Measurements from ENCODE around the gene DVL1.
"Not testable (repeated sequence)": the region's sequence is repeated elsewhere in the genome, so short reads cannot be mapped to it uniquely, and the experiment has no call there.

DVL1 gene

GRCh38 chr1:1371746-1372711, 22.8 kb upstream of the DVL1 start:
- Histone ChIP-seq H3K4me3 (ENCODE audit: low read length) (no peak overlapping the region), H3K36me3 (ENCODE audit: control insufficient read depth, low read depth, low read length) (no peaks in the 10 kb centered on the region), H3K4me1 (ENCODE audit: control insufficient read depth, low read depth, low read length) (no peaks in the 10 kb centered on the region), H3K9ac (ENCODE audit: low read length) (no peak overlapping the region), H3K27ac (ENCODE audit: low read length) (no peak overlapping the region), H3K9me3 (ENCODE audit: control insufficient read depth, low read depth, low read length) (peaks cover 4% of the 10 kb centered on the region), H3K27me3 (ENCODE audit: control insufficient read depth, insufficient read depth, low read length) (no peaks in the 10 kb centered on the region)

- H3K9ac ChIP-seq (ENCODE audit: low read length): no peak overlapping the region
- peaks cover 10% of the 10 kb centered on the region for H3K9me3 ChIP-seq (ENCODE audit: control insufficient read depth, low read depth, low read length)
- no peak overlapping the region for H3K4me3 ChIP-seq (ENCODE audit: low read length)
- H3K36me3 ChIP-seq (ENCODE audit: control insufficient read depth, low read depth, low read length): no peaks in the 10 kb centered on the region
- no peaks in the 10 kb centered on the region for H3K4me1 ChIP-seq (ENCODE audit: control insufficient read depth, low read depth, low read length)
- no peak overlapping the region for H3K27ac ChIP-seq (ENCODE audit: low read length)
- no peaks in the 10 kb centered on the region for H3K27me3 ChIP-seq (ENCODE audit: control insufficient read depth, insufficient read depth, low read length)
These were observed 22.1 kb upstream of the DVL1 start for GRCh38 chr1:1371364-1371745.

DNA sequence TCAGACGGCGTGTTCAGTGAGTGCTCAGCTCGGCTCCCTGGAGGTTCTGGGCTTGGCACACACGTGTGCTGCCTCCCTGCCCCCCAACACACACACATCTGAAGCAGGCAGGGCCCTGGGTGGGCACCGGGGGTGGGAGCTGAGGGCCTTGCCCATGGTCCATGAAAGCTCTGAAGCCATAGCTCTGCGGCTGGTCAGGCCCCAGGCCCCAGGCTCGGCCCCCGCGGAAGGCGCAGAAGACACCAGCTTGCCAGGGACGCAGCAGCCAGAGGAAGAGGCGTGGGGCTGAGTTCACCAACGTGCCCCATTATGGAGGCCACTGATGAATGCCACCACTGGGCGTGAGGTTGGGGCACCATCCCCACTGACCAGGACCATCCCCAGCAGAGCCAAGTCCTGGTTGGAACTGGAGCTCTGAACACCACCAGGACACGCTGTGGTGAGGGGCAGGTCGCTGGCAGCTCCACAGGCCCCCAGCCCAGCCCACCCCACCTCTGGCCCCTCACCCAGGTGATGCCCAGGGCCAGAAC, 21.6 kb upstream of the DVL1 start:
- H3K27me3 ChIP-seq (ENCODE audit: control insufficient read depth, insufficient read depth, low read length): no peaks in the 10 kb centered on the region
- H3K4me3 ChIP-seq (ENCODE audit: low read length): no peak overlapping the region
- H3K9ac ChIP-seq (ENCODE audit: low read length): no peak overlapping the region
- H3K4me1 ChIP-seq (ENCODE audit: control insufficient read depth, low read depth, low read length): no peaks in the 10 kb centered on the region
- peaks cover 13% of the 10 kb centered on the region for H3K9me3 ChIP-seq (ENCODE audit: control insufficient read depth, low read depth, low read length)
- no peak overlapping the region for H3K27ac ChIP-seq (ENCODE audit: low read length)
- no peaks in the 10 kb centered on the region for H3K36me3 ChIP-seq (ENCODE audit: control insufficient read depth, low read depth, low read length)

DNA sequence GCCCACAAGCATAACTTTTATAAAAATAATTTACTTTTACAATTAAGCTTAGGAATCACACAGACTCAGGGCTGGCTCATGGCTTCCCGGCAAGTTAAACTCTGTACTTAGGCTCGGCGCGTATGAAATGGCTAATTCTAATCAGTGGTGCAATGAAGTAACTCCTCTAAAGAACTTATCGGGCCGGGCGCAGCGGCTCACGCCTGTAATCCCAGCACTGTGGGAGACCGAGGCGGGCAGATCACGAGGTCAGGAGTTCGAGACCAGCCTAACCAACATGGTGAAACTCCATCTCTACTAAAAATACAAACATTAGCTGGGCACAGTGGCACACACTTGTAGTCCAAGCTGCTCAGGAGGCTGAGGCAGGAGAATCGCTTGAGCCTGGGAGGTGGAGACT, 20.9 kb upstream of the DVL1 start:
- H3K27me3 ChIP-seq (ENCODE audit: control insufficient read depth, insufficient read depth, low read length); H3K36me3 ChIP-seq (ENCODE audit: control insufficient read depth, low read depth, low read length); H3K4me3 ChIP-seq (ENCODE audit: low read length); H3K4me1 ChIP-seq (ENCODE audit: control insufficient read depth, low read depth, low read length); H3K27ac ChIP-seq (ENCODE audit: low read length); H3K9ac ChIP-seq (ENCODE audit: low read length): not testable (repeated sequence)
- H3K9me3 ChIP-seq (ENCODE audit: control insufficient read depth, low read depth, low read length): peaks cover 13% of the 10 kb centered on the region

DNA sequence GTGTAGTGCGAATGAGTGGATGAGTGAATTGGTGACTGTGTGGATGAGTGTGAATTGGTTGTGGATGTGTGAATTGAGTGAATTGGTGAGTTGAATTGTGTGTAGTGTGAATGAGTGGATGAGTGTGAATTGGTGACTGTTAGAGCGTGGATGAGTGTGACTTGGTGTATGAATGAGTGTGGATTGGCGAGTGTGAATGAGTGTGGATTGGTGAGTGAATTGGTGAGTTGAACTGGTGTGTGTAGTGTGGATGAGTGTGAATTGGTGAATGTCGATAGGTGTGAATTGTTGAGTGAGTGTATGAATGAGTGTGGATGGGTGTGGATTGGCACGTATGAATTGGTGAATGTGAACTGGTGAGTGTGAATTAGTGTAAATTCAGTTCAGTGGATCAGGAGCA, 18.1 kb upstream of the DVL1 start:
- Histone ChIP-seq H3K27ac (ENCODE audit: low read length) (no peak overlapping the region), H3K36me3 (ENCODE audit: control insufficient read depth, low read depth, low read length) (no peaks in the 10 kb centered on the region), H3K9ac (ENCODE audit: low read length) (no peak overlapping the region), H3K4me1 (ENCODE audit: control insufficient read depth, low read depth, low read length) (no peaks in the 10 kb centered on the region), H3K27me3 (ENCODE audit: control insufficient read depth, insufficient read depth, low read length) (no peaks in the 10 kb centered on the region), H3K4me3 (ENCODE audit: low read length) (no peak overlapping the region), H3K9me3 (ENCODE audit: control insufficient read depth, low read depth, low read length) (peaks cover 13% of the 10 kb centered on the region)

DNA sequence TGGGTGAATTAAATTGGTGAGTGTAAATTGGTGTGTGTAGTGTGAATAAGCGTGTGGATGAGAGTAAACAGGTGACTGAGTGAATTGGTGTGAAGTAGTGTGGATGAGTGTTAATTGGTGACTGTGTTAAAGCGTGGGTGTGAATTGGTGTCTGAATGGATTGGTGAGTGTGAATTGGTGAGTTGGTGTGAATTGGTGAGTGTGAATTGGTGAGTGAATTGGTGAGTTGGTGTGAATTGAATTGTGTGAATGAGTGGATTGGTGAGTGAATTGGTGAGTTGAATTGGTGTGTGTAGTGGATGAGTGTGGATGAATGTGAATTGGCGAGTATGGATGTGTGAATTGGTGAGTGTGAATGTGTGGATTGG, 17.5 kb upstream of the DVL1 start:
- Histone ChIP-seq H3K27ac (ENCODE audit: low read length) (no peak overlapping the region), H3K4me1 (ENCODE audit: control insufficient read depth, low read depth, low read length) (peaks cover 3% of the 10 kb centered on the region), H3K27me3 (ENCODE audit: control insufficient read depth, insufficient read depth, low read length) (no peaks in the 10 kb centered on the region), H3K9ac (ENCODE audit: low read length) (no peak overlapping the region), H3K36me3 (ENCODE audit: control insufficient read depth, low read depth, low read length) (no peaks in the 10 kb centered on the region), H3K9me3 (ENCODE audit: control insufficient read depth, low read depth, low read length) (peaks cover 13% of the 10 kb centered on the region), H3K4me3 (ENCODE audit: low read length) (no peak overlapping the region)

GRCh38 chr1:1365875-1366698, 16.9 kb upstream of the DVL1 start:
- Histone ChIP-seq H3K36me3 (ENCODE audit: control insufficient read depth, low read depth, low read length) (no peaks in the 10 kb centered on the region), H3K4me1 (ENCODE audit: control insufficient read depth, low read depth, low read length) (peaks cover 3% of the 10 kb centered on the region), H3K27ac (ENCODE audit: low read length) (no peak overlapping the region), H3K4me3 (ENCODE audit: low read length) (no peak overlapping the region), H3K9me3 (ENCODE audit: control insufficient read depth, low read depth, low read length) (peaks cover 13% of the 10 kb centered on the region), H3K9ac (ENCODE audit: low read length) (no peak overlapping the region), H3K27me3 (ENCODE audit: control insufficient read depth, insufficient read depth, low read length) (no peaks in the 10 kb centered on the region)

GRCh38 chr1:1364266-1364665, 15.0 kb upstream of the DVL1 start:
- Histone ChIP-seq H3K36me3 (ENCODE audit: control insufficient read depth, low read depth, low read length) (no peaks in the 10 kb centered on the region), H3K4me3 (ENCODE audit: low read length) (no peak overlapping the region), H3K4me1 (ENCODE audit: control insufficient read depth, low read depth, low read length) (peaks cover 4% of the 10 kb centered on the region), H3K27me3 (ENCODE audit: control insufficient read depth, insufficient read depth, low read length) (no peaks in the 10 kb centered on the region), H3K27ac (ENCODE audit: low read length) (no peak overlapping the region), H3K9me3 (ENCODE audit: control insufficient read depth, low read depth, low read length) (peaks cover 13% of the 10 kb centered on the region), H3K9ac (ENCODE audit: low read length) (no peak overlapping the region)

GRCh38 chr1:1361982-1362423, 12.8 kb upstream of the DVL1 start:
- H3K4me3 ChIP-seq (ENCODE audit: low read length): no peak overlapping the region
- H3K9ac ChIP-seq (ENCODE audit: low read length): no peak overlapping the region
- peaks cover 9% of the 10 kb centered on the region for H3K9me3 ChIP-seq (ENCODE audit: control insufficient read depth, low read depth, low read length)
- no peaks in the 10 kb centered on the region for H3K27me3 ChIP-seq (ENCODE audit: control insufficient read depth, insufficient read depth, low read length)
- no peak overlapping the region for H3K27ac ChIP-seq (ENCODE audit: low read length)
- H3K4me1 ChIP-seq (ENCODE audit: control insufficient read depth, low read depth, low read length): peaks cover 13% of the 10 kb centered on the region
- no peaks in the 10 kb centered on the region for H3K36me3 ChIP-seq (ENCODE audit: control insufficient read depth, low read depth, low read length)

DNA sequence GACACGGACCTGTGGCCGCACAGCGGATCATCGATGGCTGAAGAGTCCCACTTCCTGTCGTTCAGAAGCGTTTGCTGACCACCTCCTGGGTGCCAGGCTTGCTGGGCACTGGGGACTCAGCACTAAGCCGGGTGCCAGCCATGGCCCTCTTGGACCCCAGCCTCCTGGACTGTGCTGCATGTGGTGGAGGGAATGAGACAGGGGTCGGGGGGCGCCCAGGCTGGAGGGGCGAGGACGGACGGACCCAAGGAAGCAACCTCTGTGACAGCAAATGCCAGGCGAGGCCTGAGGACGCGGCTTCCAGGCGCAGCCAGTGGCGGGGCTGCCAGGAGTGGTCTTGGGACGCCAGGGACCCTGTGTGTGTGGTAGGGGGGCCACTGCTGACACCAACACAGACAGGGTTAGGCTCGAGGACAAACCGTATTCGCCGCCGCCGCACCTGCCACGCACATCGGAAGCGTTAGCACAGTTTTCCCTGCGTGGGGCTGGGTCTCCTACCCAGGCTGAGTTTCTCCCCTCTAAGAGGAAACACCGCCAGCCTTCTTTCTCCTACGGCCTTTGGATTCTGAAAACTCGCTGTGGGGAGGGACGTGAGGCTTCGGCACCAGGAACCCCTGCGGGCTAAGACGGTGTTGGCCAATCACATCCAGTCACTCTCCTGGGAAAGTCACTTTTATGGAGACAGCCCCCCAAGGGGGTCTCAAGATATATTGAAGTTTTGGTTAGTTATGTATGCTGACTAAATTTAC, 12.2 kb upstream of the DVL1 start:
- Histone ChIP-seq H3K36me3 (ENCODE audit: control insufficient read depth, low read depth, low read length) (no peaks in the 10 kb centered on the region), H3K4me3 (ENCODE audit: low read length) (no peak overlapping the region), H3K27me3 (ENCODE audit: control insufficient read depth, insufficient read depth, low read length) (no peaks in the 10 kb centered on the region), H3K27ac (ENCODE audit: low read length) (no peak overlapping the region), H3K9me3 (ENCODE audit: control insufficient read depth, low read depth, low read length) (peaks cover 4% of the 10 kb centered on the region), H3K4me1 (ENCODE audit: control insufficient read depth, low read depth, low read length) (peaks cover 13% of the 10 kb centered on the region), H3K9ac (ENCODE audit: low read length) (no peak overlapping the region)
